Liver (tissue), 9 donors: Measurements from ENCODE around the gene SRGAP3. TPM values are rescaled to one million over a fixed set of nuclear protein-coding genes. Genes with fewer than 3 reads are reported as not detected.

Experiments used
- DNase-seq: peaks from one replicate; pipeline ENCODE4 v3.0.0-alpha.2; 2017; ENCODE audit warnings: low spot score
- H3K27ac ChIP-seq, 2 donors: one replicate each; pipeline ENCODE4 v1.7.0; 2013; ENCODE audit warnings: inconsistent platforms in 2 of 2, low read length in 2 of 2, control low read depth in 1 of 2, low read depth in 1 of 2, mild to moderate bottlenecking in 1 of 2
- H3K27me3 ChIP-seq, 4 donors: one replicate each; pipeline versions ENCODE4 v1.6.1 to v1.7.0; 2013; ENCODE audit warnings: low read length in 3 of 4, inconsistent platforms in 1 of 4, mild to moderate bottlenecking in 1 of 4, moderate library complexity in 1 of 4; ENCODE audit not compliant: control insufficient read depth in 4 of 4, insufficient read depth in 4 of 4
- H3K36me3 ChIP-seq, 4 donors: one replicate each; pipeline versions ENCODE4 v1.6.1 to v1.7.0; 2013; ENCODE audit warnings: low read length in 3 of 4, mild to moderate bottlenecking in 3 of 4, low read depth in 1 of 4, moderate library complexity in 1 of 4; ENCODE audit not compliant: control insufficient read depth in 4 of 4, insufficient read depth in 3 of 4
- H3K4me1 ChIP-seq, 4 donors: one replicate each; pipeline versions ENCODE4 v1.6.1 to v1.7.0; 2013; ENCODE audit warnings: low read length in 3 of 4, mild to moderate bottlenecking in 3 of 4, moderate library complexity in 1 of 4; ENCODE audit not compliant: control insufficient read depth in 4 of 4, insufficient read depth in 4 of 4
- H3K4me3 ChIP-seq, 3 donors: one replicate each; pipeline versions ENCODE4 v1.6.1 to v1.7.0; 2013; ENCODE audit warnings: low read length in 3 of 3, control low read depth in 1 of 3, low read depth in 1 of 3, mild to moderate bottlenecking in 1 of 3
- H3K9ac ChIP-seq, 2 donors: one replicate each; pipeline ENCODE4 v1.7.0; 2013; ENCODE audit warnings: low read length in 2 of 2, mild to moderate bottlenecking in 2 of 2, moderate library complexity in 2 of 2, control low read depth in 1 of 2, low read depth in 1 of 2
- H3K9me3 ChIP-seq, 4 donors: one replicate each; pipeline versions ENCODE4 v1.6.1 to v1.7.0; 2013; ENCODE audit warnings: low read length in 3 of 4; ENCODE audit not compliant: control insufficient read depth in 4 of 4
- EGR1 ChIP-seq, 2 donors: IDR thresholded peaks; 2 replicates each; pipeline ENCODE4 v1.6.1; 2016 to 2018; ENCODE audit warnings: antibody characterized with exemption in 2 of 2, low read depth in 2 of 2
- FOXA1 ChIP-seq: IDR thresholded peaks from 2 replicates; pipeline ENCODE4 v1.6.1; 2016; ENCODE audit warnings: antibody characterized with exemption
- FOXA2 ChIP-seq: IDR thresholded peaks from 2 replicates; pipeline ENCODE4 v1.6.1; 2016; ENCODE audit warnings: antibody characterized with exemption
- GABPA ChIP-seq, 2 donors: IDR thresholded peaks in 1 of 2; conservative IDR thresholded peaks in 1 of 2; 2 replicates each; pipeline ENCODE4 v1.6.1; 2016; ENCODE audit warnings: antibody characterized with exemption in 2 of 2, mild to moderate bottlenecking in 1 of 2, moderate library complexity in 1 of 2
- HNF4A ChIP-seq, 2 donors: conservative IDR thresholded peaks; 2 replicates each; pipeline ENCODE4 v1.6.1; 2016; ENCODE audit warnings: antibody characterized with exemption in 2 of 2, mild to moderate bottlenecking in 2 of 2
- NR2F2 ChIP-seq: IDR thresholded peaks from 2 replicates; pipeline ENCODE4 v1.6.1; 2016; ENCODE audit warnings: antibody characterized with exemption
- RAD21 ChIP-seq, 2 donors: IDR thresholded peaks; 2 replicates each; pipeline ENCODE4 v1.6.1; 2016; ENCODE audit warnings: antibody characterized with exemption in 2 of 2, mild to moderate bottlenecking in 2 of 2
- TAF1 ChIP-seq: conservative IDR thresholded peaks from 2 replicates; pipeline ENCODE4 v1.6.1; 2016; ENCODE audit warnings: antibody characterized with exemption, mild to moderate bottlenecking
- WGBS: extraction: QIAGEN DNeasy Blood & Tissue Kit; methylation state at CpG from one replicate; pipeline ENCODE4 v1.1.7; 2013; 5-methylcytosine and 5-hydroxymethylcytosine counted together
- polyA plus RNA-seq, 2 donors: library from polyadenylated mRNA; stranded (reverse) in 1 of 2; unstranded in 1 of 2; fragments of 200-250 nt in 1 of 2; fragments of >200 nt in 1 of 2; fragmentation: Nextera tagmentation in 1 of 2; extraction: Ambion mirVana in 1 of 2; gene quantifications; one replicate each; pipeline versions ENCODE4 v1.2.1 to v1.2.3, GENCODE V29; 2013 to 2015
- total RNA-seq, 2 donors: library from RNA; depleted of rRNA; stranded (reverse); fragments of >200 nt; gene quantifications; one replicate each; pipeline ENCODE4 v1.2.3, GENCODE V29; 2014
- TF ChIP-seq, protein P1 (sequence below): IDR thresholded peaks from 2 replicates; pipeline ENCODE4 v1.6.1; 2016; ENCODE audit warnings: antibody characterized with exemption, mild to moderate bottlenecking
- TF ChIP-seq, protein P2 (sequence below): fragments of 150-350 bp; IDR thresholded peaks from 2 replicates; pipeline ENCODE4 v1.5.1; 2017; ENCODE audit warnings: improper control_type of control experiment, low read depth, low read length; ENCODE audit not compliant: missing input control
- TF ChIP-seq, protein P3 (sequence below): IDR thresholded peaks from 2 replicates; pipeline ENCODE4 v1.6.1; 2016; ENCODE audit warnings: antibody characterized with exemption
- TF ChIP-seq, protein P4 (sequence below): IDR thresholded peaks from 2 replicates; pipeline ENCODE4 v1.6.1; 2016; ENCODE audit warnings: antibody characterized with exemption
- donor health status: healthy.
- donor health status: healthy.
- donor health status: healthy.
- donor health status: healthy.
- donor health status: healthy.

SRGAP3 gene
- total and polyA plus RNA-seq, 4 donors, result 0.61 to 4.2 (median 1.6) TPM

DNA sequence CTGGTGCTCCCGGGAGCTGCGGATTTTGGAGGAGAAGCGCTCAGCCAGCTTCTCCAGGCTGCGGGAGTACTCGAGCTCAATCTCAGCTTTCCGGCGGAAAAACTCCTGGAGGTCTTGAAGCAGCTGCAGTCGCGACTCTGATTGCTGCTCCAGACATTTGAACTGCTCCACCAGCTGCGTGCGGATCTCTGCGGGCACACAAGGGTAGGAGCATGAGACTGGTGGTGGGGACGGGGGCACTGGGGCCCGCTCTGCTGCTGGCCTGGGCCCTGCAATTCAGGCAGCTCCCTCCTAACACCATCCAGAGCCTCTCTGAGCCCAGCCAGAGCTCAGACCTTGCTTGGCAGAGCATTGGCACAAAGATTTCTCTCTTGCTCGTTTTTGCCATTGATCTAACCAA, 124.7 kb downstream of the SRGAP3 start:
- TF ChIP-seq HNF4A (conservative IDR thresholded peaks at IDR 0.05) (no peak), FOXA2 (no peak), GABPA (IDR thresholded peaks at IDR 0.05 in 1 of 2, conservative IDR thresholded peaks at IDR 0.05 in 1 of 2) (no peak), TAF1 (no peak), EGR1 (IDR thresholded peaks at IDR 0.05; ENCODE audit: low read depth in 2 of 2) (no peak), RAD21 (IDR thresholded peaks at IDR 0.05) (no peak), NR2F2 (no peak)
- TF ChIP-seq, protein P1, sequence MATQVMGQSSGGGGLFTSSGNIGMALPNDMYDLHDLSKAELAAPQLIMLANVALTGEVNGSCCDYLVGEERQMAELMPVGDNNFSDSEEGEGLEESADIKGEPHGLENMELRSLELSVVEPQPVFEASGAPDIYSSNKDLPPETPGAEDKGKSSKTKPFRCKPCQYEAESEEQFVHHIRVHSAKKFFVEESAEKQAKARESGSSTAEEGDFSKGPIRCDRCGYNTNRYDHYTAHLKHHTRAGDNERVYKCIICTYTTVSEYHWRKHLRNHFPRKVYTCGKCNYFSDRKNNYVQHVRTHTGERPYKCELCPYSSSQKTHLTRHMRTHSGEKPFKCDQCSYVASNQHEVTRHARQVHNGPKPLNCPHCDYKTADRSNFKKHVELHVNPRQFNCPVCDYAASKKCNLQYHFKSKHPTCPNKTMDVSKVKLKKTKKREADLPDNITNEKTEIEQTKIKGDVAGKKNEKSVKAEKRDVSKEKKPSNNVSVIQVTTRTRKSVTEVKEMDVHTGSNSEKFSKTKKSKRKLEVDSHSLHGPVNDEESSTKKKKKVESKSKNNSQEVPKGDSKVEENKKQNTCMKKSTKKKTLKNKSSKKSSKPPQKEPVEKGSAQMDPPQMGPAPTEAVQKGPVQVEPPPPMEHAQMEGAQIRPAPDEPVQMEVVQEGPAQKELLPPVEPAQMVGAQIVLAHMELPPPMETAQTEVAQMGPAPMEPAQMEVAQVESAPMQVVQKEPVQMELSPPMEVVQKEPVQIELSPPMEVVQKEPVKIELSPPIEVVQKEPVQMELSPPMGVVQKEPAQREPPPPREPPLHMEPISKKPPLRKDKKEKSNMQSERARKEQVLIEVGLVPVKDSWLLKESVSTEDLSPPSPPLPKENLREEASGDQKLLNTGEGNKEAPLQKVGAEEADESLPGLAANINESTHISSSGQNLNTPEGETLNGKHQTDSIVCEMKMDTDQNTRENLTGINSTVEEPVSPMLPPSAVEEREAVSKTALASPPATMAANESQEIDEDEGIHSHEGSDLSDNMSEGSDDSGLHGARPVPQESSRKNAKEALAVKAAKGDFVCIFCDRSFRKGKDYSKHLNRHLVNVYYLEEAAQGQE, result no peak
- TF ChIP-seq, protein P2, sequence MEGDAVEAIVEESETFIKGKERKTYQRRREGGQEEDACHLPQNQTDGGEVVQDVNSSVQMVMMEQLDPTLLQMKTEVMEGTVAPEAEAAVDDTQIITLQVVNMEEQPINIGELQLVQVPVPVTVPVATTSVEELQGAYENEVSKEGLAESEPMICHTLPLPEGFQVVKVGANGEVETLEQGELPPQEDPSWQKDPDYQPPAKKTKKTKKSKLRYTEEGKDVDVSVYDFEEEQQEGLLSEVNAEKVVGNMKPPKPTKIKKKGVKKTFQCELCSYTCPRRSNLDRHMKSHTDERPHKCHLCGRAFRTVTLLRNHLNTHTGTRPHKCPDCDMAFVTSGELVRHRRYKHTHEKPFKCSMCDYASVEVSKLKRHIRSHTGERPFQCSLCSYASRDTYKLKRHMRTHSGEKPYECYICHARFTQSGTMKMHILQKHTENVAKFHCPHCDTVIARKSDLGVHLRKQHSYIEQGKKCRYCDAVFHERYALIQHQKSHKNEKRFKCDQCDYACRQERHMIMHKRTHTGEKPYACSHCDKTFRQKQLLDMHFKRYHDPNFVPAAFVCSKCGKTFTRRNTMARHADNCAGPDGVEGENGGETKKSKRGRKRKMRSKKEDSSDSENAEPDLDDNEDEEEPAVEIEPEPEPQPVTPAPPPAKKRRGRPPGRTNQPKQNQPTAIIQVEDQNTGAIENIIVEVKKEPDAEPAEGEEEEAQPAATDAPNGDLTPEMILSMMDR, result no peak
- TF ChIP-seq, protein P3, sequence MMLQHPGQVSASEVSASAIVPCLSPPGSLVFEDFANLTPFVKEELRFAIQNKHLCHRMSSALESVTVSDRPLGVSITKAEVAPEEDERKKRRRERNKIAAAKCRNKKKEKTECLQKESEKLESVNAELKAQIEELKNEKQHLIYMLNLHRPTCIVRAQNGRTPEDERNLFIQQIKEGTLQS, result no peak
- TF ChIP-seq, protein P4, sequence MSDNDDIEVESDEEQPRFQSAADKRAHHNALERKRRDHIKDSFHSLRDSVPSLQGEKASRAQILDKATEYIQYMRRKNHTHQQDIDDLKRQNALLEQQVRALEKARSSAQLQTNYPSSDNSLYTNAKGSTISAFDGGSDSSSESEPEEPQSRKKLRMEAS, result no peak
- Histone ChIP-seq H3K9me3 (no peaks in the 10 kb centered on the region), H3K36me3 (no peaks in the 10 kb centered on the region), H3K4me3 (no peak overlapping the region), H3K27ac (no peak overlapping the region), H3K4me1 (no peaks in the 10 kb centered on the region), H3K9ac (no peak overlapping the region), H3K27me3 (no peaks in the 10 kb centered on the region)
- 93% methylated on average over 15 of the region's 15 CpGs for WGBS
- no peak for DNase-seq

DNA sequence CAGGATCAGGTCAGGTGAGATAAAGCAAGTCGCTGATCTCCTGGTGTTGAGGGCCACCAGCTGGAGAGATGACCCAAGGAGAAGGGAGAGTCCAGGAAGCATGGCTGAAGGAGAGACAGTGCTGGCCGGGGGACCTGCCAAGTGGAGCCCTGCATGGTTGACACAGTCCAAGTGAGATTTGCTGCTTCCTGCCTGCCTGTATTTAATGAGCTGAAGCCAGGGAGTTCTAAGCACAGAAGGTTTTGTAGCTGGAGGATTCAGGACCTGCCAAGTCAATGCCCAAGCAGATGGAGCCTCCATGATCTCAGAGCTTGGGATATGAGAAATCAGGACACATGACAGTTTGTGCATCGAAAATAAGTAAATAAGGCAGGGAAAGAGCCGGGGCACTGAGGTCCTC, 125.6 kb downstream of the SRGAP3 start:
- H3K27ac ChIP-seq, result no peak overlapping the region
- no peak for DNase-seq
- H3K9me3 ChIP-seq, result no peaks in the 10 kb centered on the region
- no peaks in the 10 kb centered on the region for H3K4me1 ChIP-seq
- H3K27me3 ChIP-seq, result no peaks in the 10 kb centered on the region
- no peak overlapping the region for H3K4me3 ChIP-seq
- TF ChIP-seq FOXA1, result no peak
- TF ChIP-seq TAF1, result no peak
- TF ChIP-seq, protein P3, result no peak
- no peak for TF ChIP-seq EGR1 (IDR thresholded peaks at IDR 0.05; ENCODE audit: low read depth in 2 of 2)
- TF ChIP-seq NR2F2, result no peak
- H3K9ac ChIP-seq, result no peak overlapping the region
- no peaks in the 10 kb centered on the region for H3K36me3 ChIP-seq
- WGBS, result 89% methylated on average over 4 of the region's 4 CpGs
